ENCODE data around the gene ZDHHC20.

The ZDHHC20 gene

GRCh38 chr13:21458813-21459701, at the start of gene ZDHHC20:
Gene ZDHHC20, minus strand, starts transcription at chr13:21459303. Its CDS starts 132 bp downstream, at chr13:21459171.
- DNase-seq: peak; percentile 80 to 90 (median 84)

- no peak for DNase-seq
These were observed 45.3 kb upstream of the ZDHHC20 start for GRCh38 chr13:21504379-21504778.

- DNase-seq: no peak
These were observed 42.6 kb upstream of the ZDHHC20 start for GRCh38 chr13:21501686-21502085.

- DNase-seq: no peak
These were observed 27.2 kb upstream of the ZDHHC20 start for GRCh38 chr13:21486322-21486721.

GRCh38 chr13:21483748-21484147, 24.6 kb upstream of the ZDHHC20 start:
- DNase-seq: no peak

- no peak for DNase-seq
These were observed 22.3 kb upstream of the ZDHHC20 start for GRCh38 chr13:21481359-21481758.

GRCh38 chr13:21478881-21479808, 20.0 kb upstream of the ZDHHC20 start:
- peak in 2 of 4 experiments; percentile 8 to 13 for DNase-seq

GRCh38 chr13:21476893-21477472, 17.9 kb upstream of the ZDHHC20 start:
- peak; percentile 50 to 60 (median 54) for DNase-seq

GRCh38 chr13:21475115-21475514, 16.0 kb upstream of the ZDHHC20 start:
- no peak for DNase-seq

- no peak for DNase-seq
These were observed 11.7 kb upstream of the ZDHHC20 start for GRCh38 chr13:21470785-21471184.

GRCh38 chr13:21466527-21466926, 7.4 kb upstream of the ZDHHC20 start:
- no peak for DNase-seq

- no peak for DNase-seq
These were observed 6.6 kb upstream of the ZDHHC20 start for GRCh38 chr13:21465710-21466160.

- no peak for DNase-seq
These were observed 4.3 kb upstream of the ZDHHC20 start for GRCh38 chr13:21463424-21463823.

- DNase-seq: no peak
These were observed 2.0 kb upstream of the ZDHHC20 start for GRCh38 chr13:21461131-21461530.

GRCh38 chr13:21458451-21458812, 671 bp downstream of the ZDHHC20 start:
- peak in 3 of 4 experiments; percentile 12 to 23 (median 12) for DNase-seq

- DNase-seq: no peak
These were observed 5.6 kb downstream of the ZDHHC20 start for GRCh38 chr13:21453387-21454081.

- no peak for DNase-seq
These were observed 8.2 kb downstream of the ZDHHC20 start for GRCh38 chr13:21450936-21451335.

- no peak for DNase-seq
These were observed 12.4 kb downstream of the ZDHHC20 start for GRCh38 chr13:21446656-21447055.

- DNase-seq: no peak
These were observed 13.3 kb downstream of the ZDHHC20 start for GRCh38 chr13:21445759-21446158.

- no peak for DNase-seq
These were observed 15.9 kb downstream of the ZDHHC20 start for GRCh38 chr13:21443171-21443570.

GRCh38 chr13:21436582-21436981, 22.5 kb downstream of the ZDHHC20 start:
- no peak for DNase-seq

- DNase-seq: peak in 3 of 4 experiments; percentile 2 to 6 (median 3)
These were observed 23.4 kb downstream of the ZDHHC20 start for GRCh38 chr13:21435687-21436151.
